K562 (cell line): Measurements from ENCODE around the gene MLYCD. TPM values are rescaled to one million over a fixed set of nuclear protein-coding genes. Genes with fewer than 3 reads are reported as not detected.

Experiments
- ETS2 ChIP-seq: IDR thresholded peaks from 2 replicates; pipeline ENCODE4 v1.6.1; 2016; ENCODE audit warnings: borderline replicate concordance, missing genetic modification characterization, mild to moderate bottlenecking, moderate library complexity, missing compliant biosample characterization; ENCODE audit not compliant: poor library complexity, severe bottlenecking
- FOXJ3 ChIP-seq: sonication (generic); formaldehyde crosslinking; IDR thresholded peaks from 2 replicates; pipeline ENCODE4 v1.4.0; 2020; ENCODE audit warnings: mild to moderate bottlenecking, missing genetic modification reagents
- JUND ChIP-seq, 2 experiments: IDR thresholded peaks; 2 replicates in 1 of 2; 3 replicates in 1 of 2; pipeline ENCODE4 v1.6.1; 2011; ENCODE audit warnings: borderline replicate concordance in 2 of 2, low read depth in 2 of 2, low read length in 2 of 2, improper control_type of control experiment in 1 of 2, missing biosample characterization in 1 of 2, missing genetic modification characterization in 1 of 2, missing genetic modification reagents in 1 of 2
- SMAD4 ChIP-seq: fragments of 250-450 bp; sonication (Bioruptor Pico); conservative IDR thresholded peaks from 2 replicates; pipeline ENCODE4 v1.8.0; 2021; ENCODE audit warnings: inconsistent platforms, mild to moderate bottlenecking, moderate library complexity
- ZFX ChIP-seq: sonication (generic); formaldehyde crosslinking; IDR thresholded peaks from 2 replicates; pipeline ENCODE4 v1.8.0; 2022; ENCODE audit warnings: mild to moderate bottlenecking, missing genetic modification reagents, moderate library complexity
- ZNF311 ChIP-seq: fragments of 250-450 bp; sonication (Bioruptor Pico); IDR thresholded peaks from 2 replicates; pipeline ENCODE4 v1.4.0; 2020; ENCODE audit warnings: mild to moderate bottlenecking, moderate library complexity
- polyA plus RNA-seq, 8 experiments: library from polyadenylated mRNA; depleted of rRNA in 4 of 8; stranded (reverse) in 5 of 8; unstranded in 3 of 8; fragments of >200 nt; fragmentation: Nextera tagmentation in 2 of 8; fragmentation: Illumina TruSeq in 1 of 8; extraction: Ambion mirVana in 2 of 8; extraction: Trizol in 1 of 8; gene quantifications; 2 replicates each; pipeline versions ENCODE4 v1.2.1 to v1.2.3, GENCODE V29; 2011 to 2014; ENCODE audit warnings: inconsistent platforms in 1 of 8, missing spikeins in 1 of 8
- total RNA-seq, 7 experiments: library from RNA; depleted of rRNA in 6 of 7; stranded (reverse); fragments of >200 nt in 6 of 7; fragmentation: Illumina TruSeq in 2 of 7; extraction: Trizol in 2 of 7; gene quantifications; 2 replicates each; pipeline versions ENCODE4 v1.2.1 to v1.2.3, GENCODE V29; 2011 to 2021; ENCODE audit warnings: low replicate concordance in 1 of 7
- TF ChIP-seq, protein P1 (sequence below), 2 experiments: fragments of 450-650 bp; formaldehyde crosslinking in 1 of 2; IDR thresholded peaks; 2 replicates each; pipeline versions ENCODE4 v1.4.0 to v1.6.1; 2014 to 2020; ENCODE audit warnings: mild to moderate bottlenecking in 2 of 2, borderline replicate concordance in 1 of 2, low read depth in 1 of 2
- TF ChIP-seq, protein P2 (sequence below): fragments of 250-450 bp; sonication (Bioruptor Pico); IDR thresholded peaks from 2 replicates; pipeline ENCODE4 v1.6.1; 2021; ENCODE audit warnings: mild to moderate bottlenecking
- TF ChIP-seq, protein P3 (sequence below), 2 experiments: fragments of 450-650 bp in 1 of 2; IDR thresholded peaks; 2 replicates each; pipeline ENCODE4 v1.6.1; 2011 to 2017; ENCODE audit warnings: low read depth in 2 of 2, antibody characterized with exemption in 1 of 2, borderline replicate concordance in 1 of 2, low read length in 1 of 2, mild to moderate bottlenecking in 1 of 2, mixed read lengths in 1 of 2; ENCODE audit not compliant: control insufficient read depth in 1 of 2
- TF ChIP-seq, protein P4 (sequence below): sonication (generic); formaldehyde crosslinking; IDR thresholded peaks from 2 replicates; pipeline ENCODE4 v1.8.1; 2023; ENCODE audit warnings: mild to moderate bottlenecking, missing genetic modification reagents

Gene MLYCD
- total and polyA plus RNA-seq, 9 of the 15 experiments (the other 6 are each of a cell fraction or from before 2014, with no cell fraction given), result 0.15 to 2.0 (median 1.0) TPM

DNA sequence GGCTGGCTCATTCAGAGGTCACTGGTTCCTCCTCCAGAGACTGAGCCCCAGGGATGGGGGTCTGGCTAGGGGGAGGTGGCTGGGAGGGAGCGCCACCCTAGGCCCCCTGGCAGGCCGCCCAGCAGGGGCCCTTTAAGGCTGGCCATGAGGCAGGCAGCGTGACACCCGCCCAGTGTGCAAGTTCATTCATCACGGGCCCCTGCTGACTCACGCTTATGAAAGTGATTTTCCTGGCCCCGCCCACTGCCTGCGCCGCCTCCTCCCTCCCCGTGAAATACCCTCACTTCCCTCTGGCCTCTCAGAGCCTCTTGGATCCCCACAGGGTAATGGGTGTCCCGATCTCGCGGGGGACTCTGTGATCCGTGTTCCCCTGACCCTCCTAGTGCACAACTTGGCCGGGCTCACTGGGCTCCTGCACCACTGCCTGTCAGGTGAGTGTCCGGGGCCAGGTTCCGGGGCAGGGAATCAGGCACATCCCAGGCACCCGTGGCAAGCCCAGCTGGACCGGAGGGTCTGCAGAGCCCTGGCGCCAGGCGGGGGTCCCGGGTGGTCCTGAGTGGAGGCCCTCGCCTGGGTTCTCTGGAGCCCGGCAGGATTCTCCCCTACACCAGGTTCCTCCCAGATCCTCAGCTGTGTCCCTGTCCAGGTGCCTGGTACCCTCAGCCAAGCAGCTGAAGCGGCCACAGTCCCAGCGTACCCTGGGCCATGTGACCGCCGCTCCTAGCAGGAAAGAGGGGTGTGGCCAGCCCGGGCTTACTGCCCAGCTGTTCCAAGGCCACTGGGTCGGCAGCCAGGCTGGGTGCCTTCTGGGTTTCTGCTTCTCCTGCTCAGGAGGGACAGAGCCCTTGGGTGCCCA, 54.3 kb downstream of the MLYCD start, which contains the start of gene OSGIN1 (continued):
- TF ChIP-seq, protein P1, sequence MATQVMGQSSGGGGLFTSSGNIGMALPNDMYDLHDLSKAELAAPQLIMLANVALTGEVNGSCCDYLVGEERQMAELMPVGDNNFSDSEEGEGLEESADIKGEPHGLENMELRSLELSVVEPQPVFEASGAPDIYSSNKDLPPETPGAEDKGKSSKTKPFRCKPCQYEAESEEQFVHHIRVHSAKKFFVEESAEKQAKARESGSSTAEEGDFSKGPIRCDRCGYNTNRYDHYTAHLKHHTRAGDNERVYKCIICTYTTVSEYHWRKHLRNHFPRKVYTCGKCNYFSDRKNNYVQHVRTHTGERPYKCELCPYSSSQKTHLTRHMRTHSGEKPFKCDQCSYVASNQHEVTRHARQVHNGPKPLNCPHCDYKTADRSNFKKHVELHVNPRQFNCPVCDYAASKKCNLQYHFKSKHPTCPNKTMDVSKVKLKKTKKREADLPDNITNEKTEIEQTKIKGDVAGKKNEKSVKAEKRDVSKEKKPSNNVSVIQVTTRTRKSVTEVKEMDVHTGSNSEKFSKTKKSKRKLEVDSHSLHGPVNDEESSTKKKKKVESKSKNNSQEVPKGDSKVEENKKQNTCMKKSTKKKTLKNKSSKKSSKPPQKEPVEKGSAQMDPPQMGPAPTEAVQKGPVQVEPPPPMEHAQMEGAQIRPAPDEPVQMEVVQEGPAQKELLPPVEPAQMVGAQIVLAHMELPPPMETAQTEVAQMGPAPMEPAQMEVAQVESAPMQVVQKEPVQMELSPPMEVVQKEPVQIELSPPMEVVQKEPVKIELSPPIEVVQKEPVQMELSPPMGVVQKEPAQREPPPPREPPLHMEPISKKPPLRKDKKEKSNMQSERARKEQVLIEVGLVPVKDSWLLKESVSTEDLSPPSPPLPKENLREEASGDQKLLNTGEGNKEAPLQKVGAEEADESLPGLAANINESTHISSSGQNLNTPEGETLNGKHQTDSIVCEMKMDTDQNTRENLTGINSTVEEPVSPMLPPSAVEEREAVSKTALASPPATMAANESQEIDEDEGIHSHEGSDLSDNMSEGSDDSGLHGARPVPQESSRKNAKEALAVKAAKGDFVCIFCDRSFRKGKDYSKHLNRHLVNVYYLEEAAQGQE (IDR thresholded peaks at IDR 0.05; ENCODE audit: borderline replicate concordance), result no peak
- TF ChIP-seq, protein P1 (CRISPR knock-in tag; IDR thresholded peaks at IDR 0.05; ENCODE audit: low read depth), result no peak
- TF ChIP-seq, protein P2, sequence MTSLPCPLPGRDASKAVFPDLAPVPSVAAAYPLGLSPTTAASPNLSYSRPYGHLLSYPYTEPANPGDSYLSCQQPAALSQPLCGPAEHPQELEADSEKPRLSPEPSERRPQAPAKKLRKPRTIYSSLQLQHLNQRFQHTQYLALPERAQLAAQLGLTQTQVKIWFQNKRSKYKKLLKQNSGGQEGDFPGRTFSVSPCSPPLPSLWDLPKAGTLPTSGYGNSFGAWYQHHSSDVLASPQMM (CRISPR knock-in tag), result no peak
- no peak; the same call in 1 of the 2 replicates for TF ChIP-seq SMAD4
- no peak for TF ChIP-seq FOXJ3 (CRISPR knock-in tag)
- TF ChIP-seq JUND (IDR thresholded peaks at IDR 0.05; ENCODE audit: borderline replicate concordance, low read depth, low read length), result peak; percentile 92
- peak; percentile 88; the same call in 2 of the 3 replicates for TF ChIP-seq JUND (tag; IDR thresholded peaks at IDR 0.05; ENCODE audit: borderline replicate concordance, low read depth, low read length)
- TF ChIP-seq, protein P3, sequence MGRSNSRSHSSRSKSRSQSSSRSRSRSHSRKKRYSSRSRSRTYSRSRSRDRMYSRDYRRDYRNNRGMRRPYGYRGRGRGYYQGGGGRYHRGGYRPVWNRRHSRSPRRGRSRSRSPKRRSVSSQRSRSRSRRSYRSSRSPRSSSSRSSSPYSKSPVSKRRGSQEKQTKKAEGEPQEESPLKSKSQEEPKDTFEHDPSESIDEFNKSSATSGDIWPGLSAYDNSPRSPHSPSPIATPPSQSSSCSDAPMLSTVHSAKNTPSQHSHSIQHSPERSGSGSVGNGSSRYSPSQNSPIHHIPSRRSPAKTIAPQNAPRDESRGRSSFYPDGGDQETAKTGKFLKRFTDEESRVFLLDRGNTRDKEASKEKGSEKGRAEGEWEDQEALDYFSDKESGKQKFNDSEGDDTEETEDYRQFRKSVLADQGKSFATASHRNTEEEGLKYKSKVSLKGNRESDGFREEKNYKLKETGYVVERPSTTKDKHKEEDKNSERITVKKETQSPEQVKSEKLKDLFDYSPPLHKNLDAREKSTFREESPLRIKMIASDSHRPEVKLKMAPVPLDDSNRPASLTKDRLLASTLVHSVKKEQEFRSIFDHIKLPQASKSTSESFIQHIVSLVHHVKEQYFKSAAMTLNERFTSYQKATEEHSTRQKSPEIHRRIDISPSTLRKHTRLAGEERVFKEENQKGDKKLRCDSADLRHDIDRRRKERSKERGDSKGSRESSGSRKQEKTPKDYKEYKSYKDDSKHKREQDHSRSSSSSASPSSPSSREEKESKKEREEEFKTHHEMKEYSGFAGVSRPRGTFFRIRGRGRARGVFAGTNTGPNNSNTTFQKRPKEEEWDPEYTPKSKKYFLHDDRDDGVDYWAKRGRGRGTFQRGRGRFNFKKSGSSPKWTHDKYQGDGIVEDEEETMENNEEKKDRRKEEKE (IDR thresholded peaks at IDR 0.05; ENCODE audit: borderline replicate concordance in 1 of 2, control insufficient read depth in 1 of 2, low read depth in 2 of 2, low read length in 1 of 2), result no peak
- TF ChIP-seq, protein P4, sequence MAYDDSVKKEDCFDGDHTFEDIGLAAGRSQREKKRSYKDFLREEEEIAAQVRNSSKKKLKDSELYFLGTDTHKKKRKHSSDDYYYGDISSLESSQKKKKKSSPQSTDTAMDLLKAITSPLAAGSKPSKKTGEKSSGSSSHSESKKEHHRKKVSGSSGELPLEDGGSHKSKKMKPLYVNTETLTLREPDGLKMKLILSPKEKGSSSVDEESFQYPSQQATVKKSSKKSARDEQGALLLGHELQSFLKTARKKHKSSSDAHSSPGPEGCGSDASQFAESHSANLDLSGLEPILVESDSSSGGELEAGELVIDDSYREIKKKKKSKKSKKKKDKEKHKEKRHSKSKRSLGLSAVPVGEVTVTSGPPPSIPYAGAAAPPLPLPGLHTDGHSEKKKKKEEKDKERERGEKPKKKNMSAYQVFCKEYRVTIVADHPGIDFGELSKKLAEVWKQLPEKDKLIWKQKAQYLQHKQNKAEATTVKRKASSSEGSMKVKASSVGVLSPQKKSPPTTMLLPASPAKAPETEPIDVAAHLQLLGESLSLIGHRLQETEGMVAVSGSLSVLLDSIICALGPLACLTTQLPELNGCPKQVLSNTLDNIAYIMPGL, result no peak
- no peak for TF ChIP-seq ETS2
- TF ChIP-seq ZFX (CRISPR knock-in tag), result peak; percentile 58
- no peak for TF ChIP-seq ZNF311 (CRISPR knock-in tag)
